K562 (cell line): Measurements from ENCODE around the gene DAB1. TPM values are rescaled to one million over a fixed set of nuclear protein-coding genes. Genes with fewer than 3 reads are reported as not detected.

ENCODE experiments used
- ATAC-seq: fragments of 200-7000 bp; cut with Tn5 transposase; 3 replicates; pipeline ENCODE4 v1.9.1; 2020; ENCODE audit warnings: moderate library complexity
- BruUV-seq: library from RNA; stranded (reverse); fragments of 400-500 nt; replicated peaks from 2 replicates; lab custom pipeline; 2021; lab: Mats Ljungman, UMichigan
- CTCF ChIA-PET: fragments of 300-600 bp; formaldehyde crosslinking; extraction: SDS; loops from one replicate; lab custom pipeline; 2021; ENCODE audit warnings: low intra/inter-chr PET ratio; lab: Yijun Ruan, JAX
- POLR2A ChIA-PET: fragments of 300-600, 350-650 bp; sonication (Branson Sonifier 250); formaldehyde crosslinking; extraction: SDS; loops from one replicate; lab custom pipeline; 2021; ENCODE audit warnings: antibody characterized with exemption, inconsistent platforms; lab: Yijun Ruan, JAX
- DNase-seq, 4 experiments: peaks; one replicate each; pipeline versions ENCODE4 v3.0.0 to v3.0.0-alpha.2; 2011 to 2018; ENCODE audit warnings: low spot score in 3 of 4, mixed read lengths in 3 of 4; ENCODE audit errors: extremely low read depth in 1 of 4
- FAIRE-seq: peaks from 2 replicates; lab custom pipeline; 2011; peaks lifted over from hg19 to GRCh38; lab: Jason Lieb, UNC
- H2AFZ ChIP-seq: 2 replicates; pipeline ENCODE4 v1.6.0; 2011; ENCODE audit warnings: low read depth, low read length, control low read depth, inconsistent platforms
- H3K27ac ChIP-seq: fragments of 200-600 bp; 3 replicates; pipeline ENCODE4 v1.8.0; 2011; ENCODE audit warnings: low read depth, mild to moderate bottlenecking, control low read depth, inconsistent platforms, low read length, moderate library complexity, mixed read lengths; ENCODE audit errors: extremely low read depth
- H3K27me3 ChIP-seq, 2 experiments: fragments of 300-600 bp in 1 of 2; 2 replicates in 1 of 2; 3 replicates in 1 of 2; pipeline versions ENCODE4 v1.6.0 to v1.8.0; 2011; ENCODE audit warnings: inconsistent platforms in 2 of 2, low read length in 2 of 2, mild to moderate bottlenecking in 1 of 2, mixed read lengths in 1 of 2, moderate library complexity in 1 of 2; ENCODE audit not compliant: control insufficient read depth in 2 of 2, insufficient read depth in 2 of 2
- H3K36me3 ChIP-seq: fragments of 300-600 bp; 3 replicates; pipeline ENCODE4 v1.8.0; 2011; ENCODE audit warnings: mild to moderate bottlenecking, low read length, inconsistent platforms; ENCODE audit not compliant: control insufficient read depth, insufficient read depth
- H3K4me1 ChIP-seq, 2 experiments: fragments of 200-600 bp in 1 of 2; replicated peaks in 1 of 2; 2 replicates in 1 of 2; 3 replicates in 1 of 2; pipeline versions ENCODE4 v1.5.1 to v1.8.0; 2011; ENCODE audit warnings: inconsistent platforms in 2 of 2, low read length in 2 of 2, mild to moderate bottlenecking in 1 of 2, mixed read lengths in 1 of 2, moderate library complexity in 1 of 2; ENCODE audit not compliant: control insufficient read depth in 2 of 2, insufficient read depth in 2 of 2
- H3K4me2 ChIP-seq: 2 replicates; pipeline ENCODE4 v1.6.1; 2011; ENCODE audit warnings: low read length, control low read depth, inconsistent platforms, mixed read lengths; ENCODE audit not compliant: insufficient read depth
- H3K4me3 ChIP-seq: fragments of 200-600 bp; sonication (generic), shearing (Covaris generic); 2 replicates; pipeline ENCODE4 v1.5.1; 2016; ENCODE audit warnings: control low read depth, inconsistent platforms
- H3K79me2 ChIP-seq: fragments of 200-600 bp; 3 replicates; pipeline ENCODE4 v1.8.0; 2011; ENCODE audit warnings: low read length, inconsistent platforms; ENCODE audit not compliant: control insufficient read depth, insufficient read depth
- H3K9ac ChIP-seq, 2 experiments: 2 replicates each; pipeline versions ENCODE4 v1.6.0 to v1.6.1; 2011; ENCODE audit warnings: low read depth in 2 of 2, low read length in 2 of 2, control low read depth in 1 of 2, inconsistent platforms in 1 of 2, mild to moderate bottlenecking in 1 of 2, mixed read lengths in 1 of 2; ENCODE audit not compliant: insufficient read depth in 1 of 2
- H3K9me1 ChIP-seq: one replicate; pipeline ENCODE4 v1.6.0; 2011; ENCODE audit warnings: inconsistent platforms, mild to moderate bottlenecking, low read length, moderate library complexity; ENCODE audit not compliant: control insufficient read depth, insufficient read depth
- H3K9me3 ChIP-seq: replicated peaks from 2 replicates; pipeline ENCODE4 v1.5.1; 2011; ENCODE audit warnings: low read depth, low read length, inconsistent platforms; ENCODE audit not compliant: control insufficient read depth, insufficient read depth
- H4K20me1 ChIP-seq: replicated peaks from 2 replicates; pipeline ENCODE4 v1.6.1; 2011; ENCODE audit warnings: low read length, inconsistent platforms, mixed read lengths; ENCODE audit not compliant: control insufficient read depth, insufficient read depth
- IFI16 ChIP-seq: fragments of 250-450 bp; sonication (Bioruptor Pico); IDR thresholded peaks from 2 replicates; pipeline ENCODE4 v2.1.2; 2022; ENCODE audit warnings: mild to moderate bottlenecking, inconsistent platforms
- MBD2 ChIP-seq: sonication (generic); IDR thresholded peaks from 2 replicates; pipeline ENCODE4 v1.6.1; 2016; ENCODE audit warnings: low read depth, borderline replicate concordance
- PCBP1 ChIP-seq: fragments of 200-400 bp; formaldehyde crosslinking; IDR thresholded peaks from 2 replicates; pipeline ENCODE4 v1.6.1; 2018; ENCODE audit warnings: mild to moderate bottlenecking, low read depth, low read length; ENCODE audit not compliant: poor library complexity, severe bottlenecking
- POLR2G ChIP-seq: fragments of 200-400 bp; formaldehyde crosslinking; IDR thresholded peaks from 2 replicates; pipeline ENCODE4 v1.6.1; 2017; ENCODE audit warnings: low read depth, mild to moderate bottlenecking, antibody characterized with exemption, low read length, moderate library complexity
- ZNF3 ChIP-seq: fragments of 250-450 bp; sonication (Bioruptor Pico); IDR thresholded peaks from 2 replicates; pipeline ENCODE4 v1.5.0; 2021; ENCODE audit warnings: mild to moderate bottlenecking, moderate library complexity
- ZNF354B ChIP-seq: fragments of 250-450 bp; sonication (Bioruptor Pico); IDR thresholded peaks from 2 replicates; pipeline ENCODE4 v1.4.0; 2020
- WGBS: fragments of 100-300 bp; shearing (Covaris generic); methylation state at CpG from one replicate; pipeline ENCODE4 v1.1.6; 2016; ENCODE audit warnings: low coverage, mixed read lengths; ENCODE audit not compliant: insufficient coverage; ENCODE audit errors: missing lambda C conversion rate; 5-methylcytosine and 5-hydroxymethylcytosine counted together
- in situ Hi-C: fragments of 300-500 bp; cut with MboI; formaldehyde crosslinking; loops from 4 replicates; pipeline ENCODE4 v1.15.0; 2018; ENCODE audit warnings: inconsistent platforms, mixed read lengths
- intact Hi-C: fragments of 100-400 bp; cut with micrococcal nuclease; formaldehyde crosslinking; loops from 2 replicates; pipeline ENCODE4 v1.14.2; 2022
- polyA plus RNA-seq, 8 experiments: library from polyadenylated mRNA; depleted of rRNA in 4 of 8; stranded (reverse) in 5 of 8; unstranded in 3 of 8; fragments of >200 nt; fragmentation: Nextera tagmentation in 2 of 8; fragmentation: Illumina TruSeq in 1 of 8; extraction: Ambion mirVana in 2 of 8; extraction: Trizol in 1 of 8; gene quantifications; 2 replicates each; pipeline versions ENCODE4 v1.2.1 to v1.2.3, GENCODE V29; 2011 to 2014; ENCODE audit warnings: inconsistent platforms in 1 of 8, missing spikeins in 1 of 8
- total RNA-seq, 7 experiments: library from RNA; depleted of rRNA in 6 of 7; stranded (reverse); fragments of >200 nt in 6 of 7; fragmentation: Illumina TruSeq in 2 of 7; extraction: Trizol in 2 of 7; gene quantifications; 2 replicates each; pipeline versions ENCODE4 v1.2.1 to v1.2.3, GENCODE V29; 2011 to 2021; ENCODE audit warnings: low replicate concordance in 1 of 7
- TF ChIP-seq, protein P1 (sequence below): fragments of 250-450 bp; sonication (Bioruptor Pico); IDR thresholded peaks from 2 replicates; pipeline ENCODE4 v1.9.0; 2021; ENCODE audit warnings: mild to moderate bottlenecking, inconsistent platforms
- TF ChIP-seq, protein P2 (sequence below), 2 experiments: IDR thresholded peaks; 2 replicates each; pipeline ENCODE4 v1.6.1; 2011; ENCODE audit warnings: borderline replicate concordance in 1 of 2, control low read depth in 1 of 2, low read depth in 1 of 2, low read length in 1 of 2, mild to moderate bottlenecking in 1 of 2, mixed read lengths in 1 of 2, moderate library complexity in 1 of 2; ENCODE audit not compliant: insufficient read depth in 1 of 2, insufficient read length in 1 of 2, poor library complexity in 1 of 2, severe bottlenecking in 1 of 2; ENCODE audit errors: extremely low read depth in 1 of 2
- TF ChIP-seq, protein P3 (sequence below): IDR thresholded peaks from 2 replicates; pipeline ENCODE4 v1.6.1; 2011; ENCODE audit warnings: borderline replicate concordance, low read depth, mild to moderate bottlenecking, moderate library complexity, low read length; ENCODE audit not compliant: insufficient read depth, poor library complexity, severe bottlenecking
- TF ChIP-seq, protein P4 (sequence below): fragments of 200-800 bp; sonication (Bioruptor generic); IDR thresholded peaks from 2 replicates; pipeline ENCODE4 v1.6.1; 2017; ENCODE audit warnings: missing genetic modification characterization, missing compliant biosample characterization

DAB1 gene
- total and polyA plus RNA-seq, 9 of the 15 experiments (the other 6 are each of a cell fraction or from before 2014, with no cell fraction given), result not detected

DNA sequence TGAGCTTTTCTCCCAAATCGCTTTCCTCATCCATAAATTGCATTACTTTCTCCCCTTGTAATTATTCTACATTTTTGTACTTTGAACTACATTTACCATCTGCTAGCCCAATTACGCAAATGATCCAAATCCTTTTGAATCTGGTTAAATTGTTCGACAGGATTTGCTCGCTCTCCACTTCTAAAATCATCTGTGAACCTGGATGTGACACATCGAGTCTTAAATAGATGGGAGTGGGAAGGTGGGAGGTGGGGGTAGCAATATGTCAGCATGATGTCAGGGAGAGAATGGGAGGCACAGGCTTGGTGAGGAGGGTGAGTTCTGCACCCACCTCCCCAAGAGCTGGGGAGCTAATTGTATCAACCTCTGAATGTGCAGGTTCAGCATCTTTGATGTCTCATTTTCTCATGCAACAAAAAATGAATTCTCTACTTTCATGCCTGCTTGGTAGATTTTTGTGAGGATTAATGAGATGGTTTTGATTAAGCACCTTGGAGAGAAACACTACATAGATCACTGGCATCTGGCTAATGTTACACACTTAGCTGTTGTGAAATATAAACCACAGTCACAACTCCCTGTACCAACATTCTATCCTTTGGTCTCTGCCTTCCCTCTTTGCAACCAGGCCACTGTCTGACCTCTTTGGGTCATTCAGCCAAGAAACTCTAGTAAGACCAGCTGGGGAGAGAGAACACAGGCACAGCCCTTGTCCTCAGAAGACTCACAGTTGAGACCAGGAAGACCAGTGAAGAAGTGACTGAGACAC lies 165.1 kb downstream of the DAB1 start (continued):
- TF ChIP-seq, protein P1, sequence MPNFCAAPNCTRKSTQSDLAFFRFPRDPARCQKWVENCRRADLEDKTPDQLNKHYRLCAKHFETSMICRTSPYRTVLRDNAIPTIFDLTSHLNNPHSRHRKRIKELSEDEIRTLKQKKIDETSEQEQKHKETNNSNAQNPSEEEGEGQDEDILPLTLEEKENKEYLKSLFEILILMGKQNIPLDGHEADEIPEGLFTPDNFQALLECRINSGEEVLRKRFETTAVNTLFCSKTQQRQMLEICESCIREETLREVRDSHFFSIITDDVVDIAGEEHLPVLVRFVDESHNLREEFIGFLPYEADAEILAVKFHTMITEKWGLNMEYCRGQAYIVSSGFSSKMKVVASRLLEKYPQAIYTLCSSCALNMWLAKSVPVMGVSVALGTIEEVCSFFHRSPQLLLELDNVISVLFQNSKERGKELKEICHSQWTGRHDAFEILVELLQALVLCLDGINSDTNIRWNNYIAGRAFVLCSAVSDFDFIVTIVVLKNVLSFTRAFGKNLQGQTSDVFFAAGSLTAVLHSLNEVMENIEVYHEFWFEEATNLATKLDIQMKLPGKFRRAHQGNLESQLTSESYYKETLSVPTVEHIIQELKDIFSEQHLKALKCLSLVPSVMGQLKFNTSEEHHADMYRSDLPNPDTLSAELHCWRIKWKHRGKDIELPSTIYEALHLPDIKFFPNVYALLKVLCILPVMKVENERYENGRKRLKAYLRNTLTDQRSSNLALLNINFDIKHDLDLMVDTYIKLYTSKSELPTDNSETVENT (CRISPR knock-in tag), result no peak

DNA sequence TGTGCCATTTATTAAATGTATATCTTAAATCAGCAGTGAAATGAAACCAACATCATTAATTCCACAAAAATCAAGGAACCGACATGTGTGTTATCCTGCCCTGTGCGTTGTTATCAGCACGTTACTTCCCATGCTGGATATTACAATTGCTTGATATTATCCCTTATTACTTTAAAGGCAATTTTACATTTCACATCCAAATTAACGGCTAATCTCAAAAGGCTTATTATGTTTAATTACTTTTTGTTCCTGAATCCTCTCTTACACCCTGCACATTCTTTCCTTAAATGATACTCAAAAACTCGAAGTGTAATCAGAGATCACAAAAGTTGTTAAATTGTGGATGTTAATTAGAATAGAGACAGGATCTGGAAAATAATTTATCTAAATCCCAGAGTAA lies 167.9 kb downstream of the DAB1 start:
- peaks cover 0 to 6% of the 10 kb centered on the region in 2 experiments; a peak in 1 of 5 replicates for H3K27me3 ChIP-seq
- no peak overlapping the region for H3K27ac ChIP-seq
- intact Hi-C loops, result no loop called here
- FAIRE-seq (no peak), ATAC-seq (no peak), DNase-seq (no peak)
- no peaks in the 10 kb centered on the region for H3K36me3 ChIP-seq
- no peaks in the 10 kb centered on the region for H3K9me3 ChIP-seq
- H3K9me1 ChIP-seq, result no peaks in the 10 kb centered on the region
- no peak overlapping the region for H3K4me2 ChIP-seq
- no TSS peak for BruUV-seq
- WGBS, result 0% methylated on average over 5 of the region's 5 CpGs
- H3K79me2 ChIP-seq, result no peaks in the 10 kb centered on the region
- H2AFZ ChIP-seq, result no peak overlapping the region
- H4K20me1 ChIP-seq, result no peaks in the 10 kb centered on the region
- TF ChIP-seq IFI16 (no peak), PCBP1 (no peak), POLR2G (no peak), MBD2 (no peak), ZNF3 (no peak), ZNF354B (CRISPR knock-in tag) (no peak)
- TF ChIP-seq, protein P2, sequence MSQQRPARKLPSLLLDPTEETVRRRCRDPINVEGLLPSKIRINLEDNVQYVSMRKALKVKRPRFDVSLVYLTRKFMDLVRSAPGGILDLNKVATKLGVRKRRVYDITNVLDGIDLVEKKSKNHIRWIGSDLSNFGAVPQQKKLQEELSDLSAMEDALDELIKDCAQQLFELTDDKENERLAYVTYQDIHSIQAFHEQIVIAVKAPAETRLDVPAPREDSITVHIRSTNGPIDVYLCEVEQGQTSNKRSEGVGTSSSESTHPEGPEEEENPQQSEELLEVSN (IDR thresholded peaks at IDR 0.05; ENCODE audit: borderline replicate concordance in 1 of 2, extremely low read depth in 1 of 2, insufficient read depth in 1 of 2, insufficient read length in 1 of 2, low read depth in 1 of 2, low read length in 1 of 2, poor library complexity in 1 of 2, severe bottlenecking in 1 of 2), result no peak
- TF ChIP-seq, protein P3, sequence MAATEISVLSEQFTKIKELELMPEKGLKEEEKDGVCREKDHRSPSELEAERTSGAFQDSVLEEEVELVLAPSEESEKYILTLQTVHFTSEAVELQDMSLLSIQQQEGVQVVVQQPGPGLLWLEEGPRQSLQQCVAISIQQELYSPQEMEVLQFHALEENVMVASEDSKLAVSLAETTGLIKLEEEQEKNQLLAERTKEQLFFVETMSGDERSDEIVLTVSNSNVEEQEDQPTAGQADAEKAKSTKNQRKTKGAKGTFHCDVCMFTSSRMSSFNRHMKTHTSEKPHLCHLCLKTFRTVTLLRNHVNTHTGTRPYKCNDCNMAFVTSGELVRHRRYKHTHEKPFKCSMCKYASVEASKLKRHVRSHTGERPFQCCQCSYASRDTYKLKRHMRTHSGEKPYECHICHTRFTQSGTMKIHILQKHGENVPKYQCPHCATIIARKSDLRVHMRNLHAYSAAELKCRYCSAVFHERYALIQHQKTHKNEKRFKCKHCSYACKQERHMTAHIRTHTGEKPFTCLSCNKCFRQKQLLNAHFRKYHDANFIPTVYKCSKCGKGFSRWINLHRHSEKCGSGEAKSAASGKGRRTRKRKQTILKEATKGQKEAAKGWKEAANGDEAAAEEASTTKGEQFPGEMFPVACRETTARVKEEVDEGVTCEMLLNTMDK, result no peak
- TF ChIP-seq, protein P4, sequence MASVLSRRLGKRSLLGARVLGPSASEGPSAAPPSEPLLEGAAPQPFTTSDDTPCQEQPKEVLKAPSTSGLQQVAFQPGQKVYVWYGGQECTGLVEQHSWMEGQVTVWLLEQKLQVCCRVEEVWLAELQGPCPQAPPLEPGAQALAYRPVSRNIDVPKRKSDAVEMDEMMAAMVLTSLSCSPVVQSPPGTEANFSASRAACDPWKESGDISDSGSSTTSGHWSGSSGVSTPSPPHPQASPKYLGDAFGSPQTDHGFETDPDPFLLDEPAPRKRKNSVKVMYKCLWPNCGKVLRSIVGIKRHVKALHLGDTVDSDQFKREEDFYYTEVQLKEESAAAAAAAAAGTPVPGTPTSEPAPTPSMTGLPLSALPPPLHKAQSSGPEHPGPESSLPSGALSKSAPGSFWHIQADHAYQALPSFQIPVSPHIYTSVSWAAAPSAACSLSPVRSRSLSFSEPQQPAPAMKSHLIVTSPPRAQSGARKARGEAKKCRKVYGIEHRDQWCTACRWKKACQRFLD (CRISPR knock-in tag), result no peak
- H3K9ac ChIP-seq, result no peak overlapping the region
- ChIA-PET CTCF (no interaction called here), POLR2A (no interaction called here)
- H3K4me3 ChIP-seq, result no peak overlapping the region
- no peaks in the 10 kb centered on the region for H3K4me1 ChIP-seq
- in situ Hi-C loops, result no loop called here
